Mesothelial cell of epicardium (in vitro differentiated cells): Measurements from ENCODE around the gene SLIT3. TPM values are rescaled to one million over a fixed set of nuclear protein-coding genes. Genes with fewer than 3 reads are reported as not detected.
A peak's percentile ranks its signal among the peaks of the same experiment; 100 is the strongest.

ENCODE experiments used
- DNase-seq, 2 experiments: peaks; one replicate each; pipeline ENCODE4 v3.0.0; 2021; ENCODE audit warnings: low spot score in 2 of 2; ENCODE audit not compliant: unreplicated experiment in 2 of 2
- H3K27ac Mint-ChIP-seq: 2 replicates; pipeline ENCODE4 v1.8.0; 2021; ENCODE audit warnings: mixed read lengths
- H3K27me3 Mint-ChIP-seq: 2 replicates; pipeline ENCODE4 v1.8.0; 2021; ENCODE audit warnings: low read depth, mixed read lengths
- H3K36me3 Mint-ChIP-seq: 2 replicates; pipeline ENCODE4 v1.8.0; 2021; ENCODE audit warnings: mixed read lengths
- H3K4me1 Mint-ChIP-seq: 2 replicates; pipeline ENCODE4 v1.8.0; 2021; ENCODE audit warnings: mixed read lengths
- H3K4me3 Mint-ChIP-seq: 2 replicates; pipeline ENCODE4 v1.8.0; 2021; ENCODE audit warnings: mild to moderate bottlenecking, moderate library complexity, mixed read lengths
- H3K9me3 Mint-ChIP-seq: 2 replicates; pipeline ENCODE4 v1.8.0; 2021; ENCODE audit warnings: mixed read lengths
- total RNA-seq: library from RNA; stranded (reverse); gene quantifications from 3 replicates; pipeline ENCODE4 v1.2.1, GENCODE V29; 2021
- TF ChIP-seq, protein P1 (sequence below): fragments of 200-600 bp; sonication (generic); IDR thresholded peaks from one replicate; pipeline ENCODE4 v1.5.0; 2021; ENCODE audit warnings: antibody characterized with exemption; ENCODE audit not compliant: unreplicated experiment

SLIT3 gene
- total RNA-seq, 1 donor from 2014 or later = 65.1 TPM

DNA sequence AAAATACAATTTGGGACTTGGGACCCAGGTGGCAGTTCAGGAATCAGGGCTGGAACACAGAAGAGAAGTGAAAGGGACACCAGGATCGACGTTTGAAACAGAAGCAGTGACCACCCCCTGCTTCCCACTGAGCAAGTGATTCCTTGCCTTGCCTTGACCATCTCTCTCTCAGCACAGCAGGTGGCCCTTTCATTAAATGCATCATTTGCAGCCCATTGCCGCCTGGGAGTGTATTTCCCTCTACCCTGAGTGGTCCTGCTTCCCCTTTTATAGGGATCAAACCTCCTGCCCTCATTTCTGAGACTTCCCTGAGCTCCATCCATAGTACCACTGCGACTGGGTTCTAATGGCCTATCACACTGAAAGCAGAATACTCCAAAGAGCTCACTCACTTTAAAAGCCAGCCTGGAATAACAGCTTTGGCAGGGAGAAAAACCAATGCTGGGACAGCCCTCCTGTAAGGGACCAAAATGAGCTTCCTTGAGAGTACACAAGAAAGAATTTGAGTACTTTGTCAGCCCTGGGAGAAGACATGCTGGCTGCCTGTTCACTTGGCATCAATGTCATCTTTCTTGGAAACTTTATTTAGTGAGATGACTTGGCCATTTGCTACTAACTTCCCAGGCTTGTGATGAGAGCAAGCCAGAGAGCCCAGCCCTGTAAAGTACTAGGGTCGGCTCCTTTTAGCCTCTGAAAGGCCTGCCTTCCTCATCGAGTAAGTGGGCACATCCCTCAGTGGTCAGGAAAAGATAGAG is 149.7 kb downstream of the SLIT3 start:
- H3K27me3 Mint-ChIP-seq = peaks cover 3% of the 10 kb centered on the region
- TF ChIP-seq, protein P1, sequence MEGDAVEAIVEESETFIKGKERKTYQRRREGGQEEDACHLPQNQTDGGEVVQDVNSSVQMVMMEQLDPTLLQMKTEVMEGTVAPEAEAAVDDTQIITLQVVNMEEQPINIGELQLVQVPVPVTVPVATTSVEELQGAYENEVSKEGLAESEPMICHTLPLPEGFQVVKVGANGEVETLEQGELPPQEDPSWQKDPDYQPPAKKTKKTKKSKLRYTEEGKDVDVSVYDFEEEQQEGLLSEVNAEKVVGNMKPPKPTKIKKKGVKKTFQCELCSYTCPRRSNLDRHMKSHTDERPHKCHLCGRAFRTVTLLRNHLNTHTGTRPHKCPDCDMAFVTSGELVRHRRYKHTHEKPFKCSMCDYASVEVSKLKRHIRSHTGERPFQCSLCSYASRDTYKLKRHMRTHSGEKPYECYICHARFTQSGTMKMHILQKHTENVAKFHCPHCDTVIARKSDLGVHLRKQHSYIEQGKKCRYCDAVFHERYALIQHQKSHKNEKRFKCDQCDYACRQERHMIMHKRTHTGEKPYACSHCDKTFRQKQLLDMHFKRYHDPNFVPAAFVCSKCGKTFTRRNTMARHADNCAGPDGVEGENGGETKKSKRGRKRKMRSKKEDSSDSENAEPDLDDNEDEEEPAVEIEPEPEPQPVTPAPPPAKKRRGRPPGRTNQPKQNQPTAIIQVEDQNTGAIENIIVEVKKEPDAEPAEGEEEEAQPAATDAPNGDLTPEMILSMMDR = no peak
- no peak overlapping the region for H3K27ac Mint-ChIP-seq
- no peak for DNase-seq
- no peaks in the 10 kb centered on the region for H3K9me3 Mint-ChIP-seq
- H3K36me3 Mint-ChIP-seq = no peaks in the 10 kb centered on the region
- peaks cover 52% of the 10 kb centered on the region for H3K4me1 Mint-ChIP-seq
- no peak overlapping the region for H3K4me3 Mint-ChIP-seq

DNA sequence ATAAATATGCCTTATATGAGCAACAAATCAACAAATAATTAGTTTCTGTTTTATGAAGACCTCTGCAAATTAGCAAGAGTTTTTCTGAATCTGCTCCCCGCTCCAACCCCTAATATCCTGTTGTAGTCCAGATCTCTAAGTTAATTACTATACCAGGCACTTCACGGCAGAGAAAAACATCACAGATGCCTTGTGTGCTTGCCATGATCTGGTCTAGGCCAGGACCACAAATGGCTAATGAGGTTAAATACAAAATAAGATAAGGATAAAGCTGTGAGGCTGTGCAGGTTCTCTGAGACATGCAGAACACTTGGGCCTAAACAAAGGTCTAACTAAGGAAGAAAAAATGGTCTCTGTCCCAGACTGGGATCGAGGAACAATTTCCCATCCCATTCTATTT is 150.8 kb downstream of the SLIT3 start:
- Mint-ChIP-seq H3K9me3 (no peaks in the 10 kb centered on the region), H3K4me3 (no peak overlapping the region), H3K27me3 (peaks cover 3% of the 10 kb centered on the region), H3K4me1 (peaks cover 52% of the 10 kb centered on the region), H3K36me3 (no peaks in the 10 kb centered on the region), H3K27ac (no peak overlapping the region)
- TF ChIP-seq, protein P1 = no peak
- no peak for DNase-seq

GRCh38 chr5:169149317-169149716 is 151.6 kb downstream of the SLIT3 start:
- Mint-ChIP-seq H3K27ac (no peak overlapping the region), H3K4me3 (no peak overlapping the region), H3K4me1 (peaks cover 48% of the 10 kb centered on the region), H3K9me3 (no peaks in the 10 kb centered on the region), H3K36me3 (no peaks in the 10 kb centered on the region), H3K27me3 (peaks cover 3% of the 10 kb centered on the region)
- no peak for DNase-seq
- TF ChIP-seq, protein P1 = no peak

GRCh38 chr5:169148138-169148740 is 152.7 kb downstream of the SLIT3 start:
- Mint-ChIP-seq H3K4me3 (no peak overlapping the region), H3K9me3 (no peaks in the 10 kb centered on the region), H3K36me3 (no peaks in the 10 kb centered on the region), H3K27me3 (peaks cover 3% of the 10 kb centered on the region), H3K4me1 (peaks cover 40% of the 10 kb centered on the region), H3K27ac (peak overlapping the region; percentile 35)
- TF ChIP-seq, protein P1 = no peak
- DNase-seq = no peak

- peaks cover 39% of the 10 kb centered on the region for H3K4me1 Mint-ChIP-seq
- peaks cover 3% of the 10 kb centered on the region for H3K27me3 Mint-ChIP-seq
- no peaks in the 10 kb centered on the region for H3K9me3 Mint-ChIP-seq
- H3K4me3 Mint-ChIP-seq = no peak overlapping the region
- peak overlapping the region; percentile 35 for H3K27ac Mint-ChIP-seq
- no peak for DNase-seq
- TF ChIP-seq, protein P1 = no peak
- H3K36me3 Mint-ChIP-seq = no peaks in the 10 kb centered on the region
These were observed 153.4 kb downstream of the SLIT3 start for GRCh38 chr5:169147534-169147933.
